NK-92 (cell line): ENCODE measurements around the gene ARHGEF12.

Experiments used
- DNase-seq: peaks from one replicate; lab custom pipeline; 2025; ENCODE audit not compliant: unreplicated experiment; lab: John Stamatoyannopoulos, UW

The ARHGEF12 gene, protein sequence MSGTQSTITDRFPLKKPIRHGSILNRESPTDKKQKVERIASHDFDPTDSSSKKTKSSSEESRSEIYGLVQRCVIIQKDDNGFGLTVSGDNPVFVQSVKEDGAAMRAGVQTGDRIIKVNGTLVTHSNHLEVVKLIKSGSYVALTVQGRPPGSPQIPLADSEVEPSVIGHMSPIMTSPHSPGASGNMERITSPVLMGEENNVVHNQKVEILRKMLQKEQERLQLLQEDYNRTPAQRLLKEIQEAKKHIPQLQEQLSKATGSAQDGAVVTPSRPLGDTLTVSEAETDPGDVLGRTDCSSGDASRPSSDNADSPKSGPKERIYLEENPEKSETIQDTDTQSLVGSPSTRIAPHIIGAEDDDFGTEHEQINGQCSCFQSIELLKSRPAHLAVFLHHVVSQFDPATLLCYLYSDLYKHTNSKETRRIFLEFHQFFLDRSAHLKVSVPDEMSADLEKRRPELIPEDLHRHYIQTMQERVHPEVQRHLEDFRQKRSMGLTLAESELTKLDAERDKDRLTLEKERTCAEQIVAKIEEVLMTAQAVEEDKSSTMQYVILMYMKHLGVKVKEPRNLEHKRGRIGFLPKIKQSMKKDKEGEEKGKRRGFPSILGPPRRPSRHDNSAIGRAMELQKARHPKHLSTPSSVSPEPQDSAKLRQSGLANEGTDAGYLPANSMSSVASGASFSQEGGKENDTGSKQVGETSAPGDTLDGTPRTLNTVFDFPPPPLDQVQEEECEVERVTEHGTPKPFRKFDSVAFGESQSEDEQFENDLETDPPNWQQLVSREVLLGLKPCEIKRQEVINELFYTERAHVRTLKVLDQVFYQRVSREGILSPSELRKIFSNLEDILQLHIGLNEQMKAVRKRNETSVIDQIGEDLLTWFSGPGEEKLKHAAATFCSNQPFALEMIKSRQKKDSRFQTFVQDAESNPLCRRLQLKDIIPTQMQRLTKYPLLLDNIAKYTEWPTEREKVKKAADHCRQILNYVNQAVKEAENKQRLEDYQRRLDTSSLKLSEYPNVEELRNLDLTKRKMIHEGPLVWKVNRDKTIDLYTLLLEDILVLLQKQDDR (N-terminal part only)

DNA sequence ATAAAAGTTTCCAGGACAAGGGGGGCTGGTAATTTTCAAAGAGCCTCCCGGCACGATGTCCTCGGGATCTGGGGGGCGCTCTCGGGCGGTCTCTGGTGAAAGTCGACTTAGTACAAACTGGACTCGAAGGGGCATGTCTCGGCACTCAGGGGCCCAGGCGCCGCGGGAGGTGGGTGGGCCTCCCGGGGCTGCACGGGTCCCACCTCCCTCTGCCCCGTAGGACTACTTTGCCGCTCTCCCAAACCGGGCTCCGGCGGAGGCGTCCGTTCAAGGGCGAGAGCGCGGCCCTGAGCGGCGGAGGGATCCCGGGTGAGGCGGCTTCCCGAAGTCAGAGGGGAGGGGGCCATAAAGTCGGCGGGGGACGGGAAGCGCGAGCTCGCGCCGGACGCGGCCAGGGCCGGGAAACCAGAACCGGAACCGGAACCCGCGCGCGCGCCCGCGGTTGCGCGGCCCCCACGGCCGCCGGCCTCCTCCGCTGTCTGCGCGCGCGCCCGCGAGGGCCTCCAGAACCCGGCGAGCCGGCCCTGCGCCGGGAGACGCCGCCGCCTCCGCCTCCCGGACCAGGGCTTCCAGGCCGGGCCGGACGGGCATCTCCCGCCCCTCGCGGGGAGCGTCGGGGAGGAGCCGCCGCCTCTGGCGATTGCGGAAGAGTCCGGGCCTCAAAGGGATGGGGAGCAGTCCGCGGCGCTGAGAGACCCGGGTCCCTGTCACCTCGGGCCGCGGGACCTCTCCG lies at the start of gene ARHGEF12:
Gene ARHGEF12 (plus strand): TSS at position 506 of the 733 bp plus-strand sequence. CDS start 831 bp downstream, outside the sequence.
- no peak for DNase-seq

DNA sequence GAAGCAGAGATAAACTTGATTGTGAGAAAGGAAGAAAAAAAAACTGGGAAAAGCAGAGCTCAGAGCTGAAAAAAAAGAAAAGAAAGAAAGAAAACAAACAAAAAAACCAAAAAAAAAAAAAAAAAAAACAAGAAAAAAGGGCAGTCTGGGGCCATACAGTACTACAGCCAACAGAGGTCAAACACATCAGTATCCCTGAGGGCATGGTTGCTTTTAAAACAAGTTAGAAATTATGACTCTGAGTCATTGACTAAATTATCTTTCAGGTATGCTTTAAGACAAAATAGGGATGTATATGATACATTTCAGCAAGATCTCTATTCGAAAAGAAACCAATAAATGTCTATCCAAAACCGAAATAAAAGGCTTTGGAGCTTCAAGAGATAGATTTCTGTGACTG lies 48.2 kb upstream of the ARHGEF12 start:
- DNase-seq = no peak

DNA sequence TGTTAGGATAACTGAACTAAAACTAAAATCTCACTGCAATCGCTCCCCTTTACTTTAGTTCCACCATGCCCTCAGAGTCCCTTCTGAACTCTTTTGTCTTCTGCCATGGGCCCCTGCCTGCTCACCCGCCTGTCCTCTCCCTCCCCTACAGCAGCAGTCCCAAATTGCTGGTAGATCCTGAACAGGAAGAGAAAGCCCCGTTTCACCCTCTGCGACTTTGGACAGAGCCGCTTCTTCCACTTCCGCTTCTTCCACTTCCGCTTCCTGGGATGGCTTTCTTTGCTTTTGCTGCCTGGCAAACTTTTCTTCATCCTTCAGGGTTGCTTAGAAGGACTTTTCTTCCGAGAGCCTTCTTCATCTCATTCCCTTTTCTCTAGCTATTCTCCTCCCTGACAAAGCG lies 46.8 kb upstream of the ARHGEF12 start:
- no peak for DNase-seq

DNA sequence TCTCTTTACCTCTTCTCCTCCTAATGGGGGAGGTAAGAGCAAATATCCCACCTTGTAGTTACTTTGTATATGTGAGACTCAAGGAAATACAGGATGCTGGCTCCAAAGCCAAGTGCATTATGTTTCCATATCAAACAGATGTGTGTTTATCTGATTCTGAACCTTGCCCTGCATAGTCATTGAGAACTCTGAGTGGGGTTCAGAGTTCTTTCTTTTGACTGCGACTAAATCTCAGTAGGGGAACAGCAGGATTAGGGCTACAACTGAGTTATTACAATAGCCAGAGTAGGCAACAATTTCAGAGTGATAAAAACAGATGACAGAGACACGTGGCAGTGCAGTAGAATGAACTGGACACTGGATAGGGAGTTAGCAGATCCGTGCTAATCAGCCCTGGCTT lies 45.3 kb upstream of the ARHGEF12 start:
- DNase-seq = no peak

DNA sequence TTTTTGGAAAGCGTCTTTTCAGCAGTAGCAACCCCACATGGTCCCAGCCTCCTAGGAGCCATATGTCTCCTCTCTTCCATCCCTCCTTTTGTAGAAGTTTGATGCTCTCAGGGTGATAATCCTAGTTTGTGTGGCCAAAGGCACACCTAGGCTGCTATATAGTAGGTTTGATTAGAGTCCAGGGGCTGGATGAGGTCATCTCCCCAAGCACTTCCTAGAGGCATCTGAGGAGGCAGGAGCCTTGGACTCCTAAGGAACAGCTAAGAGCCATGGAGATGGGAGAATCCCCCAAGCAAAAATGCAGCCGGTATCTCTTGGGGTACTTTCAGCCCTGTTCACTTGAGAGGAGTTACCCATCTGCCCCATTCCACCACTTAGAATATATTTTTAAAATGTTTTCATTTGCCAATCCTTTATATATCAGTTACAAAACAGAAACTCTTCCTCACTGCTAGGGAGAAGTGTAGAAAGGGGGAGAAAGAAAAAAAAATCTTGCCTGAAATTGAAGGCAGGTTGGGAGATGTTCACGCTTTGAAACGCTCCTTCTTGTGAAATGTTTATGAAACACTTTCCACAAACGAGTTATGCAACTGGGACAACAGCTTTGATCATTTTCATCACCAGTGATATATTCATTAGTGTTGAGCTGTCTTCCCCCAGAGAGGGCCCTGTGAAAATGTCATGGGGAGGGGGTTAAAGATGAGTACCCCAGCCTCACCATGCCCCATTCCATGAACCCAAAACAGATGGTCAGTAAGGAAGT lies 43.0 kb upstream of the ARHGEF12 start:
- DNase-seq = no peak

DNA sequence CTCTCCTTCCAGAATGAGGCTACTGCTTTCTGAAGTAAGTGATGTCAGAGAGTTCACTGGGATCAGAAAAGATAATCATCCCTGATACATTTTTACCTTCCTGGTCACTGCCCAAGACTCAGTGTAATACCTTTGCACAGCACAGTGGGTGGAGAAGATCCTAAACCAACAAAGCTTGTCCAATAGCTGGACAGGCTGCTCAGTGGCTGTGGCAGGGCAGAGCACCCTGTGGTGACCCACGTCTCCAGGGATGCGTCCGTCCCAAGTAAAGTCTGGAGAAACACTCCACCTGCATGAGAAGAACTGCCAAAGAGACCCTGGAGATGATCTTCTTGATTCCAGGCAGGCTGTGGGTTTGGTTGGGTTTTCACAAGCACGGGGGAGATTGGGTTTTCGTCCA lies 42.1 kb upstream of the ARHGEF12 start:
- no peak for DNase-seq

DNA sequence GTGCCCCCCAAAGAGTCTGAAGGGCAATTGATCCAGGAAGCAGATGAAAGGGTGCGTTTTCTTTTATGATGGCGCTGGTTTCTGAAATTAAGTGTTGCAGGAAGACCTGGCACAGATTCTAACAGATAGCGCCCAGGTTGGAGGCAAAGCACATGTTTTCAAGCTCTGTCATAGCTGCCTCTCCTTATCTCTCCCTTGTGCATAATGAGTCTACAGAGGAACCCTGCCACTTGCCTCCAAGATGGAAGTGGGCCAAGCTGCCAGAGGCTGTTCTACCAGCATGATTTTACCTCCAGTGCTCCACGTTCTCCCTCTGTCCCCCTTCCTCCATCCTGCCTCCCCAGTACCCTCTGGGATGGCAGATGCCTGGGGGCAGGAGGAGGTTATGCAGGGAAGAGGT lies 41.1 kb upstream of the ARHGEF12 start:
- DNase-seq = no peak

DNA sequence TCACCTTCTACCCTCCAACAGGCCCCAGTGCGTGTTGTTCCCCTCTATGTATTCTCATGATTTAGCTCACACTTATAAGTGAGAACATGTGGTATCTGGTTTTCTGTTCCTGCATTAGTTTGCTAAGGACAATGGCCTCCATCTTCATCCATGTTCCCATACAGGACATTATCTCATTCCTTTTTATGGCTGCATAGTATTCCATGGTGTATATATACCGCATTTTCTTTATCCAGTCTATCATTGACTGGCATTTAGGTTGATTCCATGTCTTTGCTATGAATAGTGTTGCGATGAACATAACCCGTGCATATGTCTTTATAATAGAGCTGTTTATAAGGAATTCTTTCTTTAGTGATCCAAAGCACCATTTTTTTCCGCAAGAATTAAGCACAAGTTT lies 39.7 kb upstream of the ARHGEF12 start:
- no peak for DNase-seq

DNA sequence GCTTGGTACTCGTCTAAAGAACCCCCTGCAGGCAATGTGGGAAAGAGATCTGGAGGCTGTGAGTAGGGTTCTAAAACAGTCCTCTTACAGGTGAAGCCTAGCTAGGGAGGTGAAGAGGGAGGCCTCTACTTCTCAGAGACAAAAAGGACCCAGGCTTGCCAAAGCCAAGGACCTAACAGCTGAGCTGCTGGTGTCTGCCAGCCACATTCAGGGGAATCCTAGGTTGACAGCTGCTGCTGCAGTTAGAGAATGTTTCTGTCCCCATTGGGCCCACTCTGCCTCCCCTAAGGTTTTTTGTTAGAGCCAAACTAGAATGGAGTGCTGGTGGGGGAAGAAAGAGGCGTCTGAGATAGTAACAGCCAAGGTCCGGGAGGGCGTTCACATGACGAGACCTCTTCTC lies 37.8 kb upstream of the ARHGEF12 start:
- DNase-seq = no peak

DNA sequence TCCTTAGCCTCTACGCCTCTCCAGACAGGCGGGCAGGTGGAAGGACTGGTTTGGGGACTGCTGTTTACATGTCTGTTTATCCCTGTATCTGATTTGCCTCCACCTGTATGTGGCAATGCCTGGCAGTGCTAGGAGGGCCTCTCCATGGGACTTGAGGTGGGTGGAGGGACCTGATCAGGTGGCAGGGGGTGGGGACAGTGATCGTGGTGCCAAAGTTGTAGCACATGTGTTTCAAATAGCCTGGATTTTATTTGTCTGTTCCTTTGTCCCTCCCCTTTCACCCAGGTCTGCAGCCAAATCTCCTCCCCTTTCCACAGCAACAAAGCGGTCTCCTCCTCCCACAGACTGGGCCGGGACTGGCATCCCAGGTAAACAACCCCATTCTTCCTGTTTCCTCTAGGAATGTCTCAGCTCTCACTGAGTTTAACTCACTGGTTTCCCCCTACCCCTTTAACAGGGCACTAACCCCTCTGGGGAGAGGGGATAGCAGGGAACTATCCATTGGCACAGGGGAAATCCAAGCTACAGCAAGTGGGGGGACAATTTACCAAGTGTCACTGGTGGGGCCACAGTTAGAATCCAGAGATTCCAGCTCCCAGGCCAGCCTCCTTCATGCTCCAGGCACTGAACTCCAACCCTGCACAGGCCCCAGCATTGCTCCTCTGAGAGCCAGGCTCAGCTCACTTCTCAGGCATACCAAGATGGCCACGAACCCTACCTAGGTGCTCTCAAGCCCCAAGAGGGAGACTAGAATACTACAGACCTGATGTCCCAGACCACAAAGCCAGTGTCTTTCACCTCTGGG lies 34.0 kb upstream of the ARHGEF12 start:
- DNase-seq = no peak

DNA sequence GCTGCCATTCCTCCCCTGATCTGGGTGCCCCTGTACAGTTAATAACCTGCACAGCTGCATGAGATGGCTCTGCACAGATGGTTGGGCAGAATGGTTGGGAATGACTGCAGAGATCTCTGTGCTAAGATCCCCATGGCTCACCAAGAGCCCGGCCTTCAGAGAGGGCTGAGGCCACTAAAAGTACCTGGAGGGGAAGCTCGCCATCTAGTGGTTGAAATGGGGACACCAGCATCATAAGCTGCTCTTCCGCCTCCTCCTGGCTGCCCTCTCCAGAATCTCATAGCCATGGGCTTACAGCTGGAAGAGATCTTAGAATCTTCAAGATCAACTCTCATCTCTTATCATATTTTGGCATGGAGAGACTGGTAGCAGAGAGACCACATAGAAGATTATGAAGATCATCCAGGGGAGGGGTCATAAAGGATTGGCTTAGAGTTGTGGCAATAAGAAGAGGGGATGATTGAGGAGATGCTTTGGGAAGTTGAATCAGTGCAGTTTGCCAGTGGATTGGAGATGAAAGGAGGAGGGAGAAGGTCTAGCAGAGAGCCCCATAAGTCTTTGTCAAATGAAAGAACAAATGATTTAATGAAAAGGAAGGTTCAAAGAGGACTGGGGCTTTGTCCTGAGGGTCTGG lies 33.1 kb upstream of the ARHGEF12 start:
- DNase-seq = no peak

DNA sequence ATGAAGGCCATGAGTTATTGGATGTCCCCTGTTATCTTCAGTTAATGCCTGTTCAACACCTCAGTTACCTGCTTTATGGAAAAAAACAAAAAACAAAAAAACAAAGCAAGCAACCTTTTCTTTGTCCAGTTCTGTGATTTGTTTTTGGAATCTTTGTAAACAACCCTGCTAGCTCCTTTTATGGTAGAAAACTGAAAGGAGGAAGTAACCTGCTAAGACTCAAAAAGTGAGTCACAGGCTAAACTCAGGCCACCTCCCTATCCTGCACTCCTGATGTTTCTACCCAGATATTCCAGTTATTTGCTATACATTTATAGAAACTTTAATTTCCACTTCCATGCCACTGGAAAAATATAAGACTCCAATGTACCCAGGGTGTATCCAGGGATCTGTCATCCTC lies 31.7 kb upstream of the ARHGEF12 start:
- no peak for DNase-seq

DNA sequence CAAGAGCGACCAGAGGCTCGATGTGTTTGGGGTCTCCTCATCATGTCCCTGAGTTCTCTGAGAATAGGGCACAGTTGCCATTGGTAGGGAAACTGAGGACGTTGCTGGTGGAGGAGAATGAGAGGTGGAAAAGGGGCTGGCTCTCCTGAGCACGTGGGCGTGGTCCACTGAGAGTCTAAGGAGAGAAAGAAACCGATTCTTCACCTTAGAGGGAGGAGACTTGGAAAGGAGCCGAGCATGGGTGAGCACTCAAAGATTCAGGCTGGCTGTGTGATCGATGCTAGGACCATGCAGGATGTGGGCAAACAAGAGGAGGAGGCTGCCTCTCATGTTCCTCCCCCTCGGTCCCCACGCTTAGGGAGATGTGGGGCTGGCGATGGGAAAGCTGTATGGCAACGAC lies 30.9 kb upstream of the ARHGEF12 start:
- DNase-seq = no peak

DNA sequence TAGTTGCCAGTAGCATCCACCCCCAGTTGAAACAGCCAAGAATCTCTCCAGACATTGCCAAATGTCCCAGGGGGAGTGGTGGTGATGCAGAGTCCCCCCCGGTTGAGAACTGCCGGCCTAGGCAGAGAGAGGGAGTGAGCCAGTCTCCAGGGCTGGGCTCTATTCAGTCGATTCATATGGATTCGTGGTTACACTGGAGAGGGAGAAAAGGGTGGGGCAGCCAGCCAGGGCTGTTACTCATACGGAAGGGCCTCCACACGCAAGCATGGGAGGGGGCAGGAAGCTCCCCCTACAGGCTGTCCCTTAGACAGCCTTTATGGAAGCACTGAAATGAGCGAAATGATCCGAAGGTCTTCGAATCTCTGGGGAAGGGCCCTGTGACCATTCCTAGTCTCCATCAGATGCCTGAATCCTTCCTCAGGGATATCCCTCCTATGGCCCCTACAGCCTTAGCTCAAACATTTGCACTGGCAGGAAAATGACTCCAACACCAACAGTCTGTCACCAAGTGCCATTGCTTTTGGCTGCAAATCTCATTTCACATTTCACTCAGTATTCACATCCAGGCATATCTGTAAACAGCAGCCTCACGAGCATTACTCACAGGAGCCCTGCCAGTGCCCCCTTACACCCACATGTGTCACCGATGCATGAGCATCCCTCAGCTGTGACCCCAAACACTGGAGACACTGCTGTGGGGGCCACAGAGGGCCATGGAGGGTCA lies 29.5 kb upstream of the ARHGEF12 start:
- DNase-seq = no peak

DNA sequence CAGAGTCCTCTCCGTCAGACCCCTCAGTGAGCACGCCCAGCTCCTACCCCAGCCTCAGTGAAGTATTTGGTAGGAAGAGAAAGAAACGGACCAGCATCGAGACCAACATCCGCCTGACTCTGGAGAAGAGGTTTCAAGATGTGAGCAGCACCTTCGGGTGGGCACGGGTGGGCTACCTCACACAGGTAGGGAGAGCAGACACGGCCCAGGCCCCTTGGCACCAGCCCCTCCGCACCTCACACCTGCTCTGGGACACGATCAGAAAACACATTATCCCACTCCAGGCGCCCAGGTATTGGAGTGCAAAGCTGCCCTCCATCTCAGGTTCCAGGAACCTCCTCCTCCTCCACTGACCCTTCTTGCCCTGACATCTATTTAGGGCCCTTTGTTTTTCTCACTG lies 28.7 kb upstream of the ARHGEF12 start:
- DNase-seq = no peak

DNA sequence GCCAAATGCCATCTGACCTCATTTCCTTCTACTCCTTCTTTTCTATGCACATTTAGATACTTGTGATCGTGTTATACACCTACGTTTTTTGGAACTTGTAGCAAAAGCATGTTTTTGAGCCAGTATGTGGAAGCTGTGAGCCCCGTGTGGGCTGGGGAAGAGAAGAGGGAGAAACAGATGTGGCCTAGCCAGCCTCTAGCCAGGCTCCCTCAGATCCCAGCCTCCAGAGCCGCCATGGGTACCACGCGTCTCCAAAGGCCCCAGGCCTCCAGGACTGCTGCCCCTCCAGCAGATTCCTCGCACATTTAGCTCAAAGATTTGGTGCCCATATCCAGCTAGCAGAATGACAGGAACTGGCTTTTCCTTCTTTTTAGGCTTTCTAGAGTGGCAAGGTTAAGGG lies 28.1 kb upstream of the ARHGEF12 start:
- no peak for DNase-seq

DNA sequence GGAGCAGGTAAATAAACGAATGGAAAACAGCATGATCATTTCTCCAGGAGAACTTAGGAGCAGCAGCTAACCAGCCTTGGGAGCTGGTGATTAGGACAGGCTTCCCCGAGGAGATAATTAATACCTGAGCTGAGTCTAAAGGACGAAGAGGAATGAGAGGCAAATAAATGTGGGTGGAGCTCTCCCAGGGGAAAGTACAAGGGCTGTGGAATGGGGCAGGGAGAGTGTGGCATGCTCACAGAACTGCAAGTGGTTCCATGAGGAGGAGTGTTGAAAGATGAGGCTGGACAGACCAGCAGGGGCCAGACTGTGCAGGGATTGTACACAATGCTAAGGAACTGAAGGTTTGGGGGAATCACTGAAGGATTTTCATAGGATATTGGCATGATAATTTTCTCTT lies 25.3 kb upstream of the ARHGEF12 start:
- no peak for DNase-seq

DNA sequence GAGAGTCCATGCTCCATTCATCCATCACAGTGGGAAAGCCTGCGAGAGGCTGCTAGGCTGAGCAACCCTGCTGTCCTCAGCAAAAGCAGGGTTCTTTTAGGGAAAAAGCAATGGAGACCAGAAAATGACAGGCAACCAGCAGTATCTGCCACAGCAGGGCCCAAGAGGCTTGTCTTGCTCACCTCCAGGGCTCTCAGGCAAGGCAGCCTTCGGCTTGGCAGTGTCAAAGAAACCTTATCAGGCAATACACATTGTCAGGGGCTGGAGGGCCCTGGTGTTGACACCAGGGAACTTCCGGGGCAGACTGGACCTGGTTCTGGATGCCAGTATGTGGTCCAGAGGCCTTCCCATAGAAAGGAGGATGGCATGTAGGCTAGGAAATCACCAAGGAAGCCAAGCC lies 21.4 kb upstream of the ARHGEF12 start:
- no peak for DNase-seq
